Heart right ventricle (tissue), 16 donors: ENCODE results near the gene SLC23A2. TPM values are rescaled to one million over a fixed set of nuclear protein-coding genes. Genes with fewer than 3 reads are reported as not detected.

Experiments
- ATAC-seq, 8 donors: fragments of 200-7000 bp; cut with Tn5 transposase; one replicate each; pipeline ENCODE4 v1.9.1; 2020; ENCODE audit warnings: mild to moderate bottlenecking in 8 of 8, moderate library complexity in 8 of 8, moderate number of reproducible peaks in 1 of 8
- DNase-seq, 2 donors: peaks; one replicate each; pipeline ENCODE4 v3.0.0-alpha.2; 2020
- H3K27ac ChIP-seq, 10 donors: fragments of 200-600 bp; sonication (generic) in 2 of 10; one replicate each; pipeline versions ENCODE4 v1.5.0 to v1.8.0; 2020 to 2022; ENCODE audit warnings: mild to moderate bottlenecking in 3 of 10
- H3K27me3 ChIP-seq, 7 donors: fragments of 200-600 bp; one replicate each; pipeline ENCODE4 v1.8.0; 2021 to 2022; ENCODE audit warnings: mild to moderate bottlenecking in 2 of 7
- H3K36me3 ChIP-seq, 9 donors: fragments of 200-600 bp; sonication (generic) in 1 of 9; one replicate each; pipeline versions ENCODE4 v1.5.0 to v1.8.0; 2020 to 2022; ENCODE audit warnings: mild to moderate bottlenecking in 2 of 9
- H3K4me1 ChIP-seq, 9 donors: fragments of 200-600 bp; sonication (generic) in 1 of 9; one replicate each; pipeline versions ENCODE4 v1.5.0 to v1.8.0; 2020 to 2022; ENCODE audit warnings: mild to moderate bottlenecking in 4 of 9
- H3K4me3 ChIP-seq, 10 donors: fragments of 200-600 bp; sonication (generic) in 2 of 10; one replicate each; pipeline versions ENCODE4 v1.5.0 to v1.8.0; 2020 to 2022; ENCODE audit warnings: mild to moderate bottlenecking in 7 of 10, moderate library complexity in 2 of 10
- H3K9me3 ChIP-seq, 11 donors: fragments of 200-600 bp in 10 of 11; sonication (generic) in 2 of 11; one replicate each; pipeline versions ENCODE4 v1.5.0 to v1.8.0; 2013 to 2022; ENCODE audit warnings: mild to moderate bottlenecking in 2 of 11, control low read depth in 1 of 11, moderate library complexity in 1 of 11
- WGBS, 2 donors: extraction: QIAGEN DNeasy Blood & Tissue Kit; methylation state at CpG; one replicate each; pipeline ENCODE4 v1.1.7; 2013; ENCODE audit warnings: inconsistent platforms in 1 of 2; 5-methylcytosine and 5-hydroxymethylcytosine counted together
- intact Hi-C, 10 donors: fragments of 100-400 bp; cut with DNase I; formaldehyde crosslinking; loops; one replicate each; pipeline versions ENCODE4 v1.11.1 to v1.14.2; 2022
- polyA plus RNA-seq, 2 donors: library from polyadenylated mRNA; stranded (reverse); fragments of 200-250 nt; gene quantifications; one replicate each; pipeline ENCODE4 v1.2.3, GENCODE V29; 2013
- total RNA-seq, 10 donors: library from RNA; stranded (reverse); fragmentation: NEBNext Ultra II Directional in 3 of 10; extraction: Animal tissue kit (Norgen Biotek cat#: 25700) in 3 of 10; gene quantifications; one replicate each; pipeline versions ENCODE4 v1.2.1 to v1.2.4, GENCODE V29; 2021 to 2023
- TF ChIP-seq, protein P1 (sequence below), 9 donors: fragments of 200-600 bp; sonication (generic) in 2 of 9; IDR thresholded peaks; one replicate each; pipeline versions ENCODE4 v1.5.0 to v1.8.0; 2021 to 2022; ENCODE audit warnings: antibody characterized with exemption in 9 of 9, mild to moderate bottlenecking in 5 of 9, moderate library complexity in 1 of 9
- donor health status: Arrhythmogenic right ventricular cardiomyopathy.
- donor health status: ischemic (EF 13 %, LVEDD 7.1; RV severe dilation, severe dysfunction).
- donor health status: healthy with polysubstance abuse.
- donor health status: DM: no; HTN: yes; CAD: no.
- donor health status: DM: no; HTN: no; CAD: no.
- donor health status: ischemic (EF 25% LVEDD 6.9; RV normal size, moderate dysfunction).
- donor health status: ischemic (EF 25% LVEDD 5.7; RV mildly dilated, moderate dysfunction).
- donor health status: healthy.
- donor health status: DM: yes; HTN: yes; CAD: no.
- donor health status: Ischemic cardiomyopathy.
- donor health status: ischemic (EF 35%, LVEDD 5.7; RV mildly dilated, moderate dysfunction).
- donor health status: nonischemic (EF 11% LVEDD 7.7; RV severe dilation, severe dysfunction).
- donor health status: DM: yes; HTN: yes; CAD: no.
- donor health status: PGD.
- donor health status: ischemic (EF 29% LVEDD 5.4; RV normal size, mild dysfunction).
- donor health status: nonischemic (EF 23%, LVEDD 6.1; RV moderate dilation, normal function).

The SLC23A2 gene
- total and polyA plus RNA-seq, 12 donors = 2.0 to 12.3 (median 6.9) TPM

DNA sequence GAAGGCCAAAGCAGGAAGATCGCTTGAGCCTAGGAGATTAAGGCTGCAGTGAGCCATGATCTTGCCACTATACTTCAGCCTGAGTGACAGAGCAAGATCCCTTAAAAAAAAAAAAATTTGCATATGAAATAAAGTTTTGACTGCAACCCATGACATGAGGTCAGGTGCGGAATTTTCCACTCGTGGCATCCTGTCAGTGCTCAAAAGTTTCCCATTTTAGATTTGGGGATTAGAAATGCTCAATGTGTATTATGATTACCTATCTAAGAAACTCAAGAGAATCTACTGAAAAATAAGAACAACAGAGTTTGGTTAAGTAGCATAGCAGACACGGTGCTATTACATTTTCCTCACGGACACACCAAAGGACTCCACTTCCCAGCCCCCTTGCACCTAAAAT is 11.7 kb downstream of the SLC23A2 start:
- TF ChIP-seq, protein P1, sequence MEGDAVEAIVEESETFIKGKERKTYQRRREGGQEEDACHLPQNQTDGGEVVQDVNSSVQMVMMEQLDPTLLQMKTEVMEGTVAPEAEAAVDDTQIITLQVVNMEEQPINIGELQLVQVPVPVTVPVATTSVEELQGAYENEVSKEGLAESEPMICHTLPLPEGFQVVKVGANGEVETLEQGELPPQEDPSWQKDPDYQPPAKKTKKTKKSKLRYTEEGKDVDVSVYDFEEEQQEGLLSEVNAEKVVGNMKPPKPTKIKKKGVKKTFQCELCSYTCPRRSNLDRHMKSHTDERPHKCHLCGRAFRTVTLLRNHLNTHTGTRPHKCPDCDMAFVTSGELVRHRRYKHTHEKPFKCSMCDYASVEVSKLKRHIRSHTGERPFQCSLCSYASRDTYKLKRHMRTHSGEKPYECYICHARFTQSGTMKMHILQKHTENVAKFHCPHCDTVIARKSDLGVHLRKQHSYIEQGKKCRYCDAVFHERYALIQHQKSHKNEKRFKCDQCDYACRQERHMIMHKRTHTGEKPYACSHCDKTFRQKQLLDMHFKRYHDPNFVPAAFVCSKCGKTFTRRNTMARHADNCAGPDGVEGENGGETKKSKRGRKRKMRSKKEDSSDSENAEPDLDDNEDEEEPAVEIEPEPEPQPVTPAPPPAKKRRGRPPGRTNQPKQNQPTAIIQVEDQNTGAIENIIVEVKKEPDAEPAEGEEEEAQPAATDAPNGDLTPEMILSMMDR (IDR thresholded peaks at IDR 0.05) = no peak
- Histone ChIP-seq H3K9me3 (no peaks in the 10 kb centered on the region), H3K27me3 (no peaks in the 10 kb centered on the region), H3K4me3 (no peak overlapping the region), H3K27ac (no peak overlapping the region), H3K4me1 (peaks cover 0 to 7% (median 0%) of the 10 kb centered on the region in 9 donors), H3K36me3 (peaks cover 0 to 5% (median 0%) of the 10 kb centered on the region in 9 donors)
- ATAC-seq (no peak), DNase-seq (no peak)
- intact Hi-C loops = no loop called here
- 77 to 87% methylated on average over 5 of the region's 5 CpGs for WGBS, 2 donors

DNA sequence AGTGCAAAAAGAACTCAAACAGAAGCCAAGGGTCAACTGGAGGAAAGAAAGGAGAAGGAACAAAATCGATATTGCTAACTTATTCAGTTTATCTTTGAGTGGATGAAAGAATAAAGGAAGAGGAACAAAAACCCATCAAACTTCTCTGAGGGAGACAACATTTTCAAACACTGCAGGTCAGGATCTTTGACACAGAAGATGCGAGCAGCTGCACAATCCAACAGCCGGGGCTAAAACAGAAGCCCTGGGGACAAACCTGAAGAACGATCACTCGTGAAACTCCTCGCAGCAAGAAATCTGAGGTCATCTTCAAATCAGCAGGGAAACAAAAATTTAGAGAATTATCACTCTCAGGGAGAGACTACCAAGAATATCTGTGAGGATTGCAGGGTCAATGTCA is 14.2 kb downstream of the SLC23A2 start:
- Histone ChIP-seq H3K27me3 (no peaks in the 10 kb centered on the region), H3K36me3 (peaks cover 0 to 5% (median 0%) of the 10 kb centered on the region in 9 donors), H3K27ac (no peak overlapping the region), H3K4me3 (no peak overlapping the region), H3K9me3 (no peaks in the 10 kb centered on the region), H3K4me1 (peaks cover 0 to 7% (median 0%) of the 10 kb centered on the region in 9 donors)
- no peak for ATAC-seq
- intact Hi-C loops = no loop called here
- TF ChIP-seq, protein P1 (IDR thresholded peaks at IDR 0.05) = no peak
- DNase-seq = no peak
- WGBS, 2 donors = 74 to 78% methylated on average over 6 of the region's 6 CpGs

DNA sequence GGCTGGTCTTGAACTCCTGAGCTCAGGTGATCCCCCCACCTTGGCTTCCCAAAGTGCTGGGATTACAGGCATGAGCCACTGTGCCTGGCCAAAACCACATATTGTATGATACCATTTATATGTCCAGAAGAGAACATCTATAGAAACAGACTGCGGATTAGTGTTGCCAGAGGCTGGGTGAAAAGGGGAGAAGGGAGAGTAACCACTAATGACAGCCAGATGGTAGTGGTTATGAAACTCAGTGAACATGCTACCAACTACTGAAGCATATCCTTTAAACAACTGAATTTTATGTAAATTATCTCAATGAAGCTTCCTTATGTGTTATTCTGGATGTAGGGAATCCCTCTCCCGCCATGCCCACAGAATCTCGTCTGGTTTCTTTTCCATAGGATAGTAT is 15.7 kb downstream of the SLC23A2 start:
- WGBS, 2 donors = 95 to 96% methylated on average over 3 of the region's 3 CpGs
- DNase-seq (no peak), ATAC-seq (no peak)
- H3K27ac ChIP-seq = no peak overlapping the region
- H3K27me3 ChIP-seq = no peaks in the 10 kb centered on the region
- TF ChIP-seq, protein P1 (IDR thresholded peaks at IDR 0.05) = no peak
- peaks cover 0 to 5% (median 0%) of the 10 kb centered on the region in 9 donors for H3K36me3 ChIP-seq
- intact Hi-C loops = no loop called here
- H3K9me3 ChIP-seq = no peaks in the 10 kb centered on the region
- H3K4me3 ChIP-seq = no peak overlapping the region
- peaks cover 0 to 7% (median 0%) of the 10 kb centered on the region in 9 donors for H3K4me1 ChIP-seq

DNA sequence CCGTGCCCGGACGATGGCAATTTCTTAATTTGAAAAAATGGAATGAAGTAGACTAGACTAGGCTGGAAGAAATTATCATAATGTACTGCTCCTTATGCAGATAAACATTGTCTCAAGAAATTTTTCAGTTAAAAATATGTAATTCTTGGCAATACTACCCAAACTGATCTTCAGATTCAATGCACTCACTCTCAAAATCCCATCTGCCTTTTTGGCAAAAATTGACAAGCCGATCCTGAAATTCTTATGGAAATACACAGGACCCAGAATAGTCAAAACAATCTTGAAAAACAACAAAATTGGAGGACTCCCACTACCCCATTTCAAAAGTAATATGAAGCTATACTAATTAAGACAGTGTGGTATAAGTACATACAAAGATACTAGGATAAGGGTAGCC is 19.0 kb downstream of the SLC23A2 start:
- WGBS, 2 donors = 93 to 97% methylated on average over 4 of the region's 4 CpGs
- Histone ChIP-seq H3K4me1 (peaks cover 0 to 15% (median 6%) of the 10 kb centered on the region in 9 donors), H3K27me3 (no peaks in the 10 kb centered on the region), H3K27ac (no peak overlapping the region), H3K9me3 (no peaks in the 10 kb centered on the region), H3K4me3 (no peak overlapping the region), H3K36me3 (peaks cover 0 to 5% (median 0%) of the 10 kb centered on the region in 9 donors)
- ATAC-seq (no peak), DNase-seq (no peak)
- intact Hi-C loops = no loop called here
- TF ChIP-seq, protein P1 (IDR thresholded peaks at IDR 0.05) = no peak
